DND-41 (cell line): ENCODE results near the gene SUV39H2.
"Not testable (repeated sequence)": the region's sequence is repeated elsewhere in the genome, so short reads cannot be mapped to it uniquely, and the experiment has no call there.

Experiments used
- CTCF ChIP-seq: IDR thresholded peaks from 2 replicates; pipeline ENCODE4 v1.5.1; 2012; ENCODE audit warnings: borderline replicate concordance, low read length, moderate library complexity, mild to moderate bottlenecking; ENCODE audit not compliant: poor library complexity, severe bottlenecking; ENCODE audit errors: extremely low read depth
- EZH2 ChIP-seq: IDR thresholded peaks from 3 replicates; pipeline ENCODE4 v1.6.1; 2012; ENCODE audit warnings: borderline replicate concordance, low read depth, mild to moderate bottlenecking, moderate library complexity, low read length, inconsistent platforms; ENCODE audit not compliant: severe bottlenecking

- not testable (repeated sequence) for TF ChIP-seq CTCF, EZH2
Measured at GRCh38 chr10:14864466-14864865, 14.2 kb upstream of the SUV39H2 start.
